C4-2B (cell line): ENCODE data around the gene CFAP69.

Experiments
- ZFX ChIP-seq: fragments of 450-650 bp; IDR thresholded peaks from 2 replicates; pipeline ENCODE4 v1.6.1; 2017
- TF ChIP-seq, protein P1 (sequence below): fragments of 450-650 bp; conservative IDR thresholded peaks from 2 replicates; pipeline ENCODE4 v1.5.1; 2017; ENCODE audit warnings: mild to moderate bottlenecking

DNA sequence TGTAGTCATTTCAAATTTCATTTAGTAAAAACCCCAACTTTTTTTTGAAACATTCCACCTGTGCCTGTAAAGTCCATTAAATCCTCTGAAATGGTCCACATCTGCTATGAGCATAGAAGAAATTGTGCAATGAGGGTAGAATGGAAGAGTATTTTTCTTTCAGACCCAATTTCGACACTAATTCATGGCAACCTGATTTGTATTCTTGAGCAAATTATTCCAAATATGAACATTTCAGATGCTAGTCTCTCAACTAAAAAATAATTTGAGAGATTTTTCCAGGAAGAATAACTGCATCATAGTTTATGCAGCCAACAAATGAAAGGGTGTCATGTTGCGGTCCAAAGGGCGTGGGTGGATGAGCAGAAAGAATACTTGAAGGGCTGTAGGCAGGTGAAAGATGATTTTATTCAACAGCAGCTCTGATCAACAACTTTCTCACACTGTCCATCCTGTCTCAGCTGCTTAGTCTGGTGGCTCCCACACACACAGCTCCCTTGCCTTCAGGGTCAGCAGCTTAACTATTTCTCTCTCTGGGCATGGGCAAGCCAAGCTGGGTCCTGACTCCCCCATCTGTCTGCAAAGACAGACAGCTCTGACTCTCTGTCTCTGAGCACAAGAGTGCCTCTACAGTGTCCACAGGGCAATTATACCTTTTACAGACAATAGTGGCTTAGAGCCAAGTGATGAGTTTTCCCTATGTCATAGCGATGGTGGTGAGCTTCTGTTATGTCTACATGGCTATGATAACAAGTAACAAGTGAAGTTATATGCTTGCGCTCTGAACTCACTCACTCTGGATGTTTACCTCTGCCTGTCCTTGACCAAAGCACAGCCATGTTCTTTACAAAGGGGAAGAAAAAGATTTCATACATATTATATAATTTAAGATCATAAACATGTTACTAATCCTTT is 21.9 kb upstream of the CFAP69 start:
- TF ChIP-seq ZFX = no peak
- TF ChIP-seq, protein P1, sequence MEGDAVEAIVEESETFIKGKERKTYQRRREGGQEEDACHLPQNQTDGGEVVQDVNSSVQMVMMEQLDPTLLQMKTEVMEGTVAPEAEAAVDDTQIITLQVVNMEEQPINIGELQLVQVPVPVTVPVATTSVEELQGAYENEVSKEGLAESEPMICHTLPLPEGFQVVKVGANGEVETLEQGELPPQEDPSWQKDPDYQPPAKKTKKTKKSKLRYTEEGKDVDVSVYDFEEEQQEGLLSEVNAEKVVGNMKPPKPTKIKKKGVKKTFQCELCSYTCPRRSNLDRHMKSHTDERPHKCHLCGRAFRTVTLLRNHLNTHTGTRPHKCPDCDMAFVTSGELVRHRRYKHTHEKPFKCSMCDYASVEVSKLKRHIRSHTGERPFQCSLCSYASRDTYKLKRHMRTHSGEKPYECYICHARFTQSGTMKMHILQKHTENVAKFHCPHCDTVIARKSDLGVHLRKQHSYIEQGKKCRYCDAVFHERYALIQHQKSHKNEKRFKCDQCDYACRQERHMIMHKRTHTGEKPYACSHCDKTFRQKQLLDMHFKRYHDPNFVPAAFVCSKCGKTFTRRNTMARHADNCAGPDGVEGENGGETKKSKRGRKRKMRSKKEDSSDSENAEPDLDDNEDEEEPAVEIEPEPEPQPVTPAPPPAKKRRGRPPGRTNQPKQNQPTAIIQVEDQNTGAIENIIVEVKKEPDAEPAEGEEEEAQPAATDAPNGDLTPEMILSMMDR = no peak
